Measurements from ENCODE around the gene DENND2C.

DENND2C gene

DNA sequence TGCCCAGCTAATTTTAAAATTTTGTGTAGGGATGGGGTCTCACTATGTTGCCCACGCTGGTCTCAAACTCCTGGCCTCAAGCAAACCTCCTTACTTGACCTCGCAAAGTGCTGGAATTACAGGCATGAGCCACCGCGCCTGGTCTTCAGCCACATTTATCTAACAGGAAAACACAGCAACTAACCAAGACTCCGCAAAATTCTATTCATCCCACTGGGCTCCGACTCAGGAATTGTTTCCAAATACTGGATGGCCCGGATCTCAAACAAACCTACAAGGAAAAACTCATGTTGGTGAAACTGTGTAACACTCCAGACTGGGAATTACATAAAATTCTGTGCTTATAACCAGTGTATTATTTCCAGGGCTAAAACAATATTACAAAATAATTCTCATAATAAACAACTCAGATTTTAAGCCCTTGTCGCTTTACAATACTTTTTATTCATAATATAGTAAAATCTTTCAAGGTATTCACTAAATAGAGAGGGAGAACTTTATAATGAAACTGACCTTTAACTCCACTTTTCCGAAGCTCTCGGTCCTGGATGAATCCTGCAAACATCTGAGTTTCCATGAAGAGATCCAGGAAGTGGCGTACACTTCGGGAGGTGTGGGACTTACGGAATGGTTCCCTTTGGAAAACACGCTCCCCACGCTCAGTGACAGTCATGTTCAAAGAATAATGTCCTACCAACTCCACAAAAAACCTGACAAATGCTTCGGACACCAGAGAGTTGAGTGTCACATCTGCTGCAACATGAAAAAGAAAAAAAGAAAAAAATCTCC is 82.5 kb downstream of the DENND2C start:
- Histone ChIP-seq H3K9me2 (replicated peaks; ENCODE audit: control insufficient read depth, low read length) (no peaks in the 10 kb centered on the region), H3K36me3 (ENCODE audit: control insufficient read depth, low read length) (no peaks in the 10 kb centered on the region), H3K4me2 (ENCODE audit: low read length) (no peak overlapping the region), H3K4me3 (ENCODE audit: low read length) (no peak overlapping the region), H3K4me1 (ENCODE audit: control insufficient read depth, low read length) (peaks cover 2% of the 10 kb centered on the region), H3K27ac (ENCODE audit: low read depth, low read length) (no peak overlapping the region), H3K79me2 (ENCODE audit: control insufficient read depth, low read length) (no peaks in the 10 kb centered on the region), H3K9me3 (ENCODE audit: control insufficient read depth, insufficient read depth, low read length) (no peaks in the 10 kb centered on the region), H3F3A (ENCODE audit: control insufficient read depth, insufficient read depth) (no peaks in the 10 kb centered on the region), H3K27me3 (ENCODE audit: control insufficient read depth, low read length) (peaks cover 2% of the 10 kb centered on the region; the same call in 1 of the 2 replicates), H4K20me1 (ENCODE audit: control insufficient read depth, insufficient read depth, low read depth, low read length) (no peaks in the 10 kb centered on the region)
- no peak for TF ChIP-seq EZH2phosphoT487 (IDR thresholded peaks at IDR 0.05; ENCODE audit: borderline replicate concordance, low read length)
- TF ChIP-seq, protein P1, sequence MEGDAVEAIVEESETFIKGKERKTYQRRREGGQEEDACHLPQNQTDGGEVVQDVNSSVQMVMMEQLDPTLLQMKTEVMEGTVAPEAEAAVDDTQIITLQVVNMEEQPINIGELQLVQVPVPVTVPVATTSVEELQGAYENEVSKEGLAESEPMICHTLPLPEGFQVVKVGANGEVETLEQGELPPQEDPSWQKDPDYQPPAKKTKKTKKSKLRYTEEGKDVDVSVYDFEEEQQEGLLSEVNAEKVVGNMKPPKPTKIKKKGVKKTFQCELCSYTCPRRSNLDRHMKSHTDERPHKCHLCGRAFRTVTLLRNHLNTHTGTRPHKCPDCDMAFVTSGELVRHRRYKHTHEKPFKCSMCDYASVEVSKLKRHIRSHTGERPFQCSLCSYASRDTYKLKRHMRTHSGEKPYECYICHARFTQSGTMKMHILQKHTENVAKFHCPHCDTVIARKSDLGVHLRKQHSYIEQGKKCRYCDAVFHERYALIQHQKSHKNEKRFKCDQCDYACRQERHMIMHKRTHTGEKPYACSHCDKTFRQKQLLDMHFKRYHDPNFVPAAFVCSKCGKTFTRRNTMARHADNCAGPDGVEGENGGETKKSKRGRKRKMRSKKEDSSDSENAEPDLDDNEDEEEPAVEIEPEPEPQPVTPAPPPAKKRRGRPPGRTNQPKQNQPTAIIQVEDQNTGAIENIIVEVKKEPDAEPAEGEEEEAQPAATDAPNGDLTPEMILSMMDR (IDR thresholded peaks at IDR 0.05; ENCODE audit: low read depth, low read length, poor library complexity, severe bottlenecking): no peak

DNA sequence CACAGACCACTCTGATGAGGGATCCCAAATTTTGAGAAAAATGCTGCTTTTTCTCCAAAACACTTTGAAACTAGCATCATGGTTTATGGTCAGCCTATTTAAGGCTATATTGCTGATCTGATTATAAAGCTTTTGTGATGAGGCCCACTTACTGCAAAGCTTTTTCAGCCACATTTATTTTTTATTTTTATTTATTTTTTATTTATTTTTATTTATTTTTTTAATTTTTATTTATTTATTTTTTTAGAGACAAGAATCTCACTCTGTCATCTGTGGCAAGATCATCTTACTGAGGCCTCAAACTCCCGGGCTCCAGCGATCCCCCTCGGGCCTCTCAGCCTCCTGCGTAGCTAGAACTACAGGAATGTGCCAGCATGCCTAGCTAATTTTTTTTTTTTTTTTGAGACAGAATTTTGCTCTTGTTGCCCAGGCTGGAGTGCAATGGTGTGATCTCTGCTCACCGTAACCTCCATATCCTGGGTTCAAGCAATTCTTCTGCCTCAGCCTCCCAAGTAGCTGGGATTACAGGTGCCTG is 83.3 kb downstream of the DENND2C start:
- Histone ChIP-seq H3F3A (ENCODE audit: control insufficient read depth, insufficient read depth) (no peaks in the 10 kb centered on the region), H4K20me1 (ENCODE audit: control insufficient read depth, insufficient read depth, low read depth, low read length) (no peaks in the 10 kb centered on the region), H3K9me3 (ENCODE audit: control insufficient read depth, insufficient read depth, low read length) (no peaks in the 10 kb centered on the region), H3K4me1 (ENCODE audit: control insufficient read depth, low read length) (peaks cover 9% of the 10 kb centered on the region), H3K79me2 (ENCODE audit: control insufficient read depth, low read length) (no peaks in the 10 kb centered on the region), H3K27me3 (ENCODE audit: control insufficient read depth, low read length) (peaks cover 2% of the 10 kb centered on the region; the same call in 1 of the 2 replicates), H3K9me2 (replicated peaks; ENCODE audit: control insufficient read depth, low read length) (no peaks in the 10 kb centered on the region), H3K36me3 (ENCODE audit: control insufficient read depth, low read length) (no peaks in the 10 kb centered on the region), H3K27ac (ENCODE audit: low read depth, low read length) (no peak overlapping the region), H3K4me2 (ENCODE audit: low read length) (no peak overlapping the region), H3K4me3 (ENCODE audit: low read length) (no peak overlapping the region)
- TF ChIP-seq, protein P1 (IDR thresholded peaks at IDR 0.05; ENCODE audit: low read depth, low read length, poor library complexity, severe bottlenecking): no peak
- TF ChIP-seq EZH2phosphoT487 (IDR thresholded peaks at IDR 0.05; ENCODE audit: borderline replicate concordance, low read length): no peak

GRCh38 chr1:114585231-114585630 is 84.6 kb downstream of the DENND2C start:
- Histone ChIP-seq H3F3A (ENCODE audit: control insufficient read depth, insufficient read depth) (no peaks in the 10 kb centered on the region), H3K27me3 (ENCODE audit: control insufficient read depth, low read length) (peaks cover 2% of the 10 kb centered on the region; the same call in 1 of the 2 replicates)
- no peak for TF ChIP-seq EZH2phosphoT487 (IDR thresholded peaks at IDR 0.05; ENCODE audit: borderline replicate concordance, low read length)
- TF ChIP-seq, protein P1 (IDR thresholded peaks at IDR 0.05; ENCODE audit: low read depth, low read length, poor library complexity, severe bottlenecking): no peak

More at GRCh38 chr1:114585231-114585630, 84.6 kb downstream of the DENND2C start:
- no peaks in the 10 kb centered on the region for H4K20me1 ChIP-seq (ENCODE audit: control insufficient read depth, insufficient read depth, low read depth, low read length)
- no peak overlapping the region for H3K27ac ChIP-seq (ENCODE audit: low read depth, low read length)
- H3K4me3 ChIP-seq (ENCODE audit: low read length): no peak overlapping the region
- peaks cover 4% of the 10 kb centered on the region for H3K36me3 ChIP-seq (ENCODE audit: control insufficient read depth, low read length)
- no peak overlapping the region for H3K4me2 ChIP-seq (ENCODE audit: low read length)
- peaks cover 12% of the 10 kb centered on the region for H3K79me2 ChIP-seq (ENCODE audit: control insufficient read depth, low read length)
- H3K4me1 ChIP-seq (ENCODE audit: control insufficient read depth, low read length): peaks cover 16% of the 10 kb centered on the region
- no peaks in the 10 kb centered on the region for H3K9me2 ChIP-seq (replicated peaks; ENCODE audit: control insufficient read depth, low read length)
- no peaks in the 10 kb centered on the region for H3K9me3 ChIP-seq (ENCODE audit: control insufficient read depth, insufficient read depth, low read length)
